ENCODE measurements around the gene KRT73.

- no peak for TF ChIP-seq CTCF (IDR thresholded peaks at IDR 0.05)
- TF ChIP-seq POLR2A (IDR thresholded peaks at IDR 0.05): no peak
- no peak for TF ChIP-seq POLR2AphosphoS5 (IDR thresholded peaks at IDR 0.05)
- TF ChIP-seq EP300 (IDR thresholded peaks at IDR 0.05; ENCODE audit: low read depth): no peak
These were observed 26.9 kb upstream of the KRT73 start for GRCh38 chr12:52645120-52645761.

All from transverse colon (tissue), 4 donors.